HEK293 (cell line): ENCODE data around the gene PAFAH1B2.

ENCODE experiments used
- EGR2 ChIP-seq: fragments of 450-650 bp; formaldehyde crosslinking; IDR thresholded peaks from 2 replicates; pipeline ENCODE4 v1.5.1; 2016; ENCODE audit warnings: low read depth, missing biosample characterization, missing genetic modification characterization
- FEZF1 ChIP-seq: fragments of 450-650 bp; formaldehyde crosslinking; IDR thresholded peaks from 2 replicates; pipeline ENCODE4 v1.5.1; 2016; ENCODE audit warnings: missing biosample characterization, missing genetic modification characterization
- GLIS1 ChIP-seq: fragments of 450-650 bp; formaldehyde crosslinking; IDR thresholded peaks from 2 replicates; pipeline ENCODE4 v1.5.1; 2016; ENCODE audit warnings: missing biosample characterization, missing genetic modification characterization
- HOXC10 ChIP-seq: sonication (generic); formaldehyde crosslinking; IDR thresholded peaks from 2 replicates; pipeline ENCODE4 v1.8.1; 2023; ENCODE audit warnings: mild to moderate bottlenecking, missing genetic modification reagents
- IKZF3 ChIP-seq: fragments of 450-650 bp; IDR thresholded peaks from 2 replicates; pipeline ENCODE4 v1.5.0; 2018; ENCODE audit warnings: missing biosample characterization, mild to moderate bottlenecking, missing genetic modification characterization, moderate library complexity
- MZF1 ChIP-seq: fragments of 450-650 bp; formaldehyde crosslinking; IDR thresholded peaks from 2 replicates; pipeline ENCODE4 v1.5.1; 2017; ENCODE audit warnings: missing biosample characterization, missing genetic modification characterization, borderline replicate concordance
- OSR2 ChIP-seq: fragments of 450-650 bp; formaldehyde crosslinking; IDR thresholded peaks from 2 replicates; pipeline ENCODE4 v1.5.1; 2016; ENCODE audit warnings: missing biosample characterization, missing genetic modification characterization
- WT1 ChIP-seq: fragments of 450-650 bp; formaldehyde crosslinking; IDR thresholded peaks from 2 replicates; pipeline ENCODE4 v1.5.1; 2016; ENCODE audit warnings: missing biosample characterization, missing genetic modification characterization
- YY2 ChIP-seq: fragments of 450-650 bp; formaldehyde crosslinking; IDR thresholded peaks from 2 replicates; pipeline ENCODE4 v1.5.1; 2016; ENCODE audit warnings: missing biosample characterization, missing genetic modification characterization
- ZBTB8A ChIP-seq: fragments of 450-650 bp; formaldehyde crosslinking; IDR thresholded peaks from 2 replicates; pipeline ENCODE4 v1.5.1; 2016; ENCODE audit warnings: missing biosample characterization, missing genetic modification characterization
- ZNF121 ChIP-seq: fragments of 450-650 bp; formaldehyde crosslinking; IDR thresholded peaks from 2 replicates; pipeline ENCODE4 v1.5.1; 2016; ENCODE audit warnings: missing biosample characterization, missing genetic modification characterization
- ZNF157 ChIP-seq: fragments of 450-650 bp; formaldehyde crosslinking; IDR thresholded peaks from 2 replicates; pipeline ENCODE4 v1.5.1; 2016; ENCODE audit warnings: missing biosample characterization, missing genetic modification characterization
- ZNF184 ChIP-seq: fragments of 450-650 bp; IDR thresholded peaks from 2 replicates; pipeline ENCODE4 v1.5.1; 2018; ENCODE audit warnings: missing biosample characterization, mild to moderate bottlenecking, missing genetic modification characterization
- ZNF214 ChIP-seq: fragments of 450-650 bp; formaldehyde crosslinking; IDR thresholded peaks from 2 replicates; pipeline ENCODE4 v1.5.1; 2017; ENCODE audit warnings: missing biosample characterization, mild to moderate bottlenecking, missing genetic modification characterization, borderline replicate concordance
- ZNF324 ChIP-seq: fragments of 450-650 bp; formaldehyde crosslinking; IDR thresholded peaks from 2 replicates; pipeline ENCODE4 v1.5.1; 2016; ENCODE audit warnings: missing biosample characterization, missing genetic modification characterization
- ZNF366 ChIP-seq: fragments of 450-650 bp; formaldehyde crosslinking; conservative IDR thresholded peaks from 2 replicates; pipeline ENCODE4 v1.5.1; 2016; ENCODE audit warnings: missing biosample characterization, missing genetic modification characterization
- ZNF48 ChIP-seq: fragments of 450-650 bp; formaldehyde crosslinking; IDR thresholded peaks from 2 replicates; pipeline ENCODE4 v1.5.1; 2016; ENCODE audit warnings: missing biosample characterization, missing genetic modification characterization
- ZNF561 ChIP-seq: fragments of 450-650 bp; IDR thresholded peaks from 2 replicates; pipeline ENCODE4 v1.5.1; 2018; ENCODE audit warnings: missing biosample characterization, missing genetic modification characterization, borderline replicate concordance
- ZNF747 ChIP-seq: fragments of 450-650 bp; formaldehyde crosslinking; IDR thresholded peaks from 2 replicates; pipeline ENCODE4 v1.5.1; 2016; ENCODE audit warnings: missing biosample characterization, missing genetic modification characterization
- ZSCAN30 ChIP-seq: fragments of 450-650 bp; IDR thresholded peaks from 2 replicates; pipeline ENCODE4 v1.5.1; 2018; ENCODE audit warnings: missing biosample characterization, mild to moderate bottlenecking, missing genetic modification characterization, moderate library complexity
- ZXDB ChIP-seq: fragments of 450-650 bp; formaldehyde crosslinking; IDR thresholded peaks from 2 replicates; pipeline ENCODE4 v1.5.1; 2016; ENCODE audit warnings: missing biosample characterization, missing genetic modification characterization
- TF ChIP-seq, protein P1 (sequence below): fragments of 450-650 bp; formaldehyde crosslinking; IDR thresholded peaks from 2 replicates; pipeline ENCODE4 v1.5.1; 2016; ENCODE audit warnings: missing biosample characterization, missing genetic modification characterization
- TF ChIP-seq, protein P2 (sequence below): fragments of 450-650 bp; formaldehyde crosslinking; conservative IDR thresholded peaks from 2 replicates; pipeline ENCODE4 v1.5.1; 2016; ENCODE audit warnings: low read depth, missing biosample characterization, missing genetic modification characterization
- TF ChIP-seq, protein P3 (sequence below): fragments of 450-650 bp; formaldehyde crosslinking; IDR thresholded peaks from 2 replicates; pipeline ENCODE4; 2016; ENCODE audit warnings: missing biosample characterization, missing genetic modification characterization
- TF ChIP-seq, protein P4 (sequence below): fragments of 450-650 bp; formaldehyde crosslinking; conservative IDR thresholded peaks from 2 replicates; pipeline ENCODE4 v1.5.1; 2016; ENCODE audit warnings: low read depth, missing biosample characterization, missing genetic modification characterization
- TF ChIP-seq, protein P5 (sequence below): fragments of 450-650 bp; formaldehyde crosslinking; IDR thresholded peaks from 2 replicates; pipeline ENCODE4 v1.5.1; 2016; ENCODE audit warnings: missing biosample characterization, missing genetic modification characterization

Gene PAFAH1B2

DNA sequence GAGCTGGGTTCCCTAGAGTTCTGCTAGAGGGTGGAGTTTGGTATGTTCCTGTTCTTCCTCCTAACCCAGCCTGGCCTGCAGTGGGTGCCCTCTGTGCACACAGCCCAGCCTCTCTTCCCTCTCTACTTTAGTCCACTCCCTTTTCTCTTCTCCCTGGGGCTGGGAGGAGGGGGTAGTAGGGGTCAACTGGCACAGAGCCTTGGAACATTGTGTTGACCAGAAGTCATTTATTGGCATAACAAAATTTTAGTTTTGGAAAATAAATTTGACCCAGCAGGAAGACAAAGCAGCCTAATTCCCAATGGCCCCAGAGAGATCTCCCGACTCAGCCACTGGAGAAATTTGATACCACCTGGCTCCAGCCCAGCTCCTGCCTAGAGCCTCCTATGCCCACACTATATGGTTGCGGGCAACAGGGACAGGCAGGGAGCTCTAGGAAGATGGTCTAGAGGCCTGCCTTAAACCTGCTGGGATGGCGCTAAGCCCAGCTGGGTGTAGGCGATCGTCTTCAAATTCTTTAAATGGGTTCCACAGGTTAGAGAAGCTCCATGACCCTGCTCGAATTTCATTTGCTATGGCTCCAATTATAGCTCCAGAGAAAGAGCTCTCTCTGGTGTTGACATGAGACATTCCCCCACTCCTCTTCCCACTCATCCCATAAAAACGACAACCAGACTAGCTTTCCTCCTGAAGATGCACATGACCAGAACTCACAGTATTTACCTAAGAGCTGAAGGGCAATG is 77.9 kb downstream of the PAFAH1B2 start (continued):
- no peak for TF ChIP-seq HOXC10 (CRISPR knock-in tag)
- TF ChIP-seq, protein P1, sequence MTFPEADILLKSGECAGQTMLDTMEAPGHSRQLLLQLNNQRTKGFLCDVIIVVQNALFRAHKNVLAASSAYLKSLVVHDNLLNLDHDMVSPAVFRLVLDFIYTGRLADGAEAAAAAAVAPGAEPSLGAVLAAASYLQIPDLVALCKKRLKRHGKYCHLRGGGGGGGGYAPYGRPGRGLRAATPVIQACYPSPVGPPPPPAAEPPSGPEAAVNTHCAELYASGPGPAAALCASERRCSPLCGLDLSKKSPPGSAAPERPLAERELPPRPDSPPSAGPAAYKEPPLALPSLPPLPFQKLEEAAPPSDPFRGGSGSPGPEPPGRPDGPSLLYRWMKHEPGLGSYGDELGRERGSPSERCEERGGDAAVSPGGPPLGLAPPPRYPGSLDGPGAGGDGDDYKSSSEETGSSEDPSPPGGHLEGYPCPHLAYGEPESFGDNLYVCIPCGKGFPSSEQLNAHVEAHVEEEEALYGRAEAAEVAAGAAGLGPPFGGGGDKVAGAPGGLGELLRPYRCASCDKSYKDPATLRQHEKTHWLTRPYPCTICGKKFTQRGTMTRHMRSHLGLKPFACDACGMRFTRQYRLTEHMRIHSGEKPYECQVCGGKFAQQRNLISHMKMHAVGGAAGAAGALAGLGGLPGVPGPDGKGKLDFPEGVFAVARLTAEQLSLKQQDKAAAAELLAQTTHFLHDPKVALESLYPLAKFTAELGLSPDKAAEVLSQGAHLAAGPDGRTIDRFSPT = peak; percentile 90
- TF ChIP-seq YY2 (tag by site-specific recombination) = no peak
- peak; percentile 54; the same call in 1 of the 2 replicates for TF ChIP-seq ZNF561 (tag by site-specific recombination)
- TF ChIP-seq ZNF324 (tag by site-specific recombination) = no peak
- no peak for TF ChIP-seq ZNF48 (tag by site-specific recombination)
- TF ChIP-seq, protein P2, sequence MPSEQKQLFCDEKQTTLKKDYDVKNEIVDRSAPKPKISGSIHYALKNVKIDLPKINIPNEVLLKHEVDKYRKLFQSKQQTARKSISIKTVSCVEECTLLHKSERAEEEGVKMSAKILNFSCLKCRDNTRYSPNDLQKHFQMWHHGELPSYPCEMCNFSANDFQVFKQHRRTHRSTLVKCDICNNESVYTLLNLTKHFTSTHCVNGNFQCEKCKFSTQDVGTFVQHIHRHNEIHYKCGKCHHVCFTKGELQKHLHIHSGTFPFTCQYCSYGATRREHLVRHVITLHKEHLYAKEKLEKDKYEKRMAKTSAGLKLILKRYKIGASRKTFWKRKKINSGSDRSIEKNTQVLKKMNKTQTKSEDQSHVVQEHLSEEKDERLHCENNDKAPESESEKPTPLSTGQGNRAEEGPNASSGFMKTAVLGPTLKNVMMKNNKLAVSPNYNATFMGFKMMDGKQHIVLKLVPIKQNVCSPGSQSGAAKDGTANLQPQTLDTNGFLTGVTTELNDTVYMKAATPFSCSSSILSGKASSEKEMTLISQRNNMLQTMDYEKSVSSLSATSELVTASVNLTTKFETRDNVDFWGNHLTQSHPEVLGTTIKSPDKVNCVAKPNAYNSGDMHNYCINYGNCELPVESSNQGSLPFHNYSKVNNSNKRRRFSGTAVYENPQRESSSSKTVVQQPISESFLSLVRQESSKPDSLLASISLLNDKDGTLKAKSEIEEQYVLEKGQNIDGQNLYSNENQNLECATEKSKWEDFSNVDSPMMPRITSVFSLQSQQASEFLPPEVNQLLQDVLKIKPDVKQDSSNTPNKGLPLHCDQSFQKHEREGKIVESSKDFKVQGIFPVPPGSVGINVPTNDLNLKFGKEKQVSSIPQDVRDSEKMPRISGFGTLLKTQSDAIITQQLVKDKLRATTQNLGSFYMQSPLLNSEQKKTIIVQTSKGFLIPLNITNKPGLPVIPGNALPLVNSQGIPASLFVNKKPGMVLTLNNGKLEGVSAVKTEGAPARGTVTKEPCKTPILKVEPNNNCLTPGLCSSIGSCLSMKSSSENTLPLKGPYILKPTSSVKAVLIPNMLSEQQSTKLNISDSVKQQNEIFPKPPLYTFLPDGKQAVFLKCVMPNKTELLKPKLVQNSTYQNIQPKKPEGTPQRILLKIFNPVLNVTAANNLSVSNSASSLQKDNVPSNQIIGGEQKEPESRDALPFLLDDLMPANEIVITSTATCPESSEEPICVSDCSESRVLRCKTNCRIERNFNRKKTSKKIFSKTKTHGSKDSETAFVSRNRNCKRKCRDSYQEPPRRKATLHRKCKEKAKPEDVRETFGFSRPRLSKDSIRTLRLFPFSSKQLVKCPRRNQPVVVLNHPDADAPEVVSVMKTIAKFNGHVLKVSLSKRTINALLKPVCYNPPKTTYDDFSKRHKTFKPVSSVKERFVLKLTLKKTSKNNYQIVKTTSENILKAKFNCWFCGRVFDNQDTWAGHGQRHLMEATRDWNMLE (tag by site-specific recombination) = no peak
- no peak for TF ChIP-seq ZNF157
- TF ChIP-seq ZNF747 (tag by site-specific recombination) = no peak
- TF ChIP-seq MZF1 (tag by site-specific recombination) = no peak
- TF ChIP-seq WT1 = 0 out of 2 replicates have a peak, but pooled peaks have one; percentile 12
- TF ChIP-seq, protein P3, sequence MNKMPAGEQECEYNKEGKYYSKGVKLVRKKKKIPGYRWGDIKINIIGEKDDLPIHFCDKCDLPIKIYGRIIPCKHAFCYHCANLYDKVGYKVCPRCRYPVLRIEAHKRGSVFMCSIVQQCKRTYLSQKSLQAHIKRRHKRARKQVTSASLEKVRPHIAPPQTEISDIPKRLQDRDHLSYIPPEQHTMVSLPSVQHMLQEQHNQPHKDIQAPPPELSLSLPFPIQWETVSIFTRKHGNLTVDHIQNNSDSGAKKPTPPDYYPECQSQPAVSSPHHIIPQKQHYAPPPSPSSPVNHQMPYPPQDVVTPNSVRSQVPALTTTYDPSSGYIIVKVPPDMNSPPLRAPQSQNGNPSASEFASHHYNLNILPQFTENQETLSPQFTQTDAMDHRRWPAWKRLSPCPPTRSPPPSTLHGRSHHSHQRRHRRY (tag by site-specific recombination) = no peak
- no peak for TF ChIP-seq ZNF184 (tag by site-specific recombination)
- TF ChIP-seq ZBTB8A (tag by site-specific recombination) = peak; percentile 52
- no peak for TF ChIP-seq FEZF1 (tag by site-specific recombination)
- TF ChIP-seq IKZF3 = peak; percentile 76; the same call in 1 of the 2 replicates
- 0 out of 2 replicates have a peak, but pooled peaks have one; percentile 14 for TF ChIP-seq ZSCAN30 (tag by site-specific recombination)
- 0 out of 2 replicates have a peak, but pooled peaks have one; percentile 23 for TF ChIP-seq ZXDB (tag by site-specific recombination)
- TF ChIP-seq, protein P4, sequence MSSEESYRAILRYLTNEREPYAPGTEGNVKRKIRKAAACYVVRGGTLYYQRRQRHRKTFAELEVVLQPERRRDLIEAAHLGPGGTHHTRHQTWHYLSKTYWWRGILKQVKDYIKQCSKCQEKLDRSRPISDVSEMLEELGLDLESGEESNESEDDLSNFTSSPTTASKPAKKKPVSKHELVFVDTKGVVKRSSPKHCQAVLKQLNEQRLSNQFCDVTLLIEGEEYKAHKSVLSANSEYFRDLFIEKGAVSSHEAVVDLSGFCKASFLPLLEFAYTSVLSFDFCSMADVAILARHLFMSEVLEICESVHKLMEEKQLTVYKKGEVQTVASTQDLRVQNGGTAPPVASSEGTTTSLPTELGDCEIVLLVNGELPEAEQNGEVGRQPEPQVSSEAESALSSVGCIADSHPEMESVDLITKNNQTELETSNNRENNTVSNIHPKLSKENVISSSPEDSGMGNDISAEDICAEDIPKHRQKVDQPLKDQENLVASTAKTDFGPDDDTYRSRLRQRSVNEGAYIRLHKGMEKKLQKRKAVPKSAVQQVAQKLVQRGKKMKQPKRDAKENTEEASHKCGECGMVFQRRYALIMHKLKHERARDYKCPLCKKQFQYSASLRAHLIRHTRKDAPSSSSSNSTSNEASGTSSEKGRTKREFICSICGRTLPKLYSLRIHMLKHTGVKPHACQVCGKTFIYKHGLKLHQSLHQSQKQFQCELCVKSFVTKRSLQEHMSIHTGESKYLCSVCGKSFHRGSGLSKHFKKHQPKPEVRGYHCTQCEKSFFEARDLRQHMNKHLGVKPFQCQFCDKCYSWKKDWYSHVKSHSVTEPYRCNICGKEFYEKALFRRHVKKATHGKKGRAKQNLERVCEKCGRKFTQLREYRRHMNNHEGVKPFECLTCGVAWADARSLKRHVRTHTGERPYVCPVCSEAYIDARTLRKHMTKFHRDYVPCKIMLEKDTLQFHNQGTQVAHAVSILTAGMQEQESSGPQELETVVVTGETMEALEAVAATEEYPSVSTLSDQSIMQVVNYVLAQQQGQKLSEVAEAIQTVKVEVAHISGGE = no peak
- TF ChIP-seq GLIS1 (tag by site-specific recombination) = no peak
- no peak for TF ChIP-seq ZNF121
- TF ChIP-seq ZNF366 (tag by site-specific recombination) = no peak
- peak; percentile 87 for TF ChIP-seq OSR2 (tag by site-specific recombination)
- TF ChIP-seq, protein P5, sequence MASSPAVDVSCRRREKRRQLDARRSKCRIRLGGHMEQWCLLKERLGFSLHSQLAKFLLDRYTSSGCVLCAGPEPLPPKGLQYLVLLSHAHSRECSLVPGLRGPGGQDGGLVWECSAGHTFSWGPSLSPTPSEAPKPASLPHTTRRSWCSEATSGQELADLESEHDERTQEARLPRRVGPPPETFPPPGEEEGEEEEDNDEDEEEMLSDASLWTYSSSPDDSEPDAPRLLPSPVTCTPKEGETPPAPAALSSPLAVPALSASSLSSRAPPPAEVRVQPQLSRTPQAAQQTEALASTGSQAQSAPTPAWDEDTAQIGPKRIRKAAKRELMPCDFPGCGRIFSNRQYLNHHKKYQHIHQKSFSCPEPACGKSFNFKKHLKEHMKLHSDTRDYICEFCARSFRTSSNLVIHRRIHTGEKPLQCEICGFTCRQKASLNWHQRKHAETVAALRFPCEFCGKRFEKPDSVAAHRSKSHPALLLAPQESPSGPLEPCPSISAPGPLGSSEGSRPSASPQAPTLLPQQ = no peak
- no peak for TF ChIP-seq ZNF214 (tag by site-specific recombination)
- peak; percentile 93 for TF ChIP-seq EGR2 (tag by site-specific recombination)
